Right lung (tissue), 10 donors: ENCODE results near the gene CDC26. TPM values are rescaled to one million over a fixed set of nuclear protein-coding genes. Genes with fewer than 3 reads are reported as not detected.

ENCODE experiments used
- DNase-seq, 2 donors: peaks; one replicate each; pipeline ENCODE4 v3.0.0-alpha.2; 2013
- long read RNA-seq, 8 donors: transcript quantifications; one replicate each; lab custom pipeline, GENCODE V29; 2026
- polyA plus RNA-seq, 5 donors: library from polyadenylated mRNA; unstranded; fragments of 120-200 nt; gene quantifications; one replicate each; pipeline versions ENCODE4 v1.2.1 to v1.2.3, GENCODE V29; 2013; ENCODE audit warnings: inconsistent platforms in 1 of 5, low replicate concordance in 1 of 5; ENCODE audit not compliant: insufficient read length in 5 of 5, insufficient read depth in 1 of 5

The CDC26 gene
- 10 to 100 TPM; 30.3 to 38.4 (median 34.8) TPM for polyA plus RNA-seq
- long read RNA-seq, donor 1, transcript CDC26-201 (4 exons, 872 nt), result major isoform, 52 of 57 reads
- long read RNA-seq, donor 1, partial matches to known transcripts, result 5 of 57 reads
- long read RNA-seq, donor 1, other reads (novel, unspliced or antisense), result 0 of 57 reads
- long read RNA-seq, donor 2, transcript CDC26-201 (4 exons, 872 nt), result major isoform, 42 of 42 reads
- long read RNA-seq, donor 2, partial matches to known transcripts, result 0 of 42 reads
- long read RNA-seq, donor 2, other reads (novel, unspliced or antisense), result 0 of 42 reads
- long read RNA-seq, donor 3, transcript CDC26-201 (4 exons, 872 nt), result major isoform, 37 of 50 reads
- long read RNA-seq, donor 3, partial matches to known transcripts, result 5 of 50 reads
- long read RNA-seq, donor 3, other reads (novel, unspliced or antisense), result 8 of 50 reads
- long read RNA-seq, donor 4, transcript CDC26-201 (4 exons, 872 nt), result major isoform, 13 of 58 reads
- long read RNA-seq, donor 4, partial matches to known transcripts, result 40 of 58 reads
- long read RNA-seq, donor 4, other reads (novel, unspliced or antisense), result 5 of 58 reads
- long read RNA-seq, donor 5, transcript CDC26-201 (4 exons, 872 nt), result major isoform, 54 of 171 reads
- long read RNA-seq, donor 5, partial matches to known transcripts, result 99 of 171 reads
- long read RNA-seq, donor 5, other reads (novel, unspliced or antisense), result 18 of 171 reads
- long read RNA-seq, donor 6, transcript CDC26-201 (4 exons, 872 nt), result major isoform, 35 of 50 reads
- long read RNA-seq, donor 6, partial matches to known transcripts, result 7 of 50 reads
- long read RNA-seq, donor 6, other reads (novel, unspliced or antisense), result 8 of 50 reads
- long read RNA-seq, donor 7, transcript CDC26-201 (4 exons, 872 nt), result major isoform, 29 of 29 reads
- long read RNA-seq, donor 7, partial matches to known transcripts, result 0 of 29 reads
- long read RNA-seq, donor 7, other reads (novel, unspliced or antisense), result 0 of 29 reads
- long read RNA-seq, donor 8, transcript CDC26-201 (4 exons, 872 nt), result major isoform, 12 of 12 reads
- long read RNA-seq, donor 8, partial matches to known transcripts, result 0 of 12 reads
- long read RNA-seq, donor 8, other reads (novel, unspliced or antisense), result 0 of 12 reads

DNA sequence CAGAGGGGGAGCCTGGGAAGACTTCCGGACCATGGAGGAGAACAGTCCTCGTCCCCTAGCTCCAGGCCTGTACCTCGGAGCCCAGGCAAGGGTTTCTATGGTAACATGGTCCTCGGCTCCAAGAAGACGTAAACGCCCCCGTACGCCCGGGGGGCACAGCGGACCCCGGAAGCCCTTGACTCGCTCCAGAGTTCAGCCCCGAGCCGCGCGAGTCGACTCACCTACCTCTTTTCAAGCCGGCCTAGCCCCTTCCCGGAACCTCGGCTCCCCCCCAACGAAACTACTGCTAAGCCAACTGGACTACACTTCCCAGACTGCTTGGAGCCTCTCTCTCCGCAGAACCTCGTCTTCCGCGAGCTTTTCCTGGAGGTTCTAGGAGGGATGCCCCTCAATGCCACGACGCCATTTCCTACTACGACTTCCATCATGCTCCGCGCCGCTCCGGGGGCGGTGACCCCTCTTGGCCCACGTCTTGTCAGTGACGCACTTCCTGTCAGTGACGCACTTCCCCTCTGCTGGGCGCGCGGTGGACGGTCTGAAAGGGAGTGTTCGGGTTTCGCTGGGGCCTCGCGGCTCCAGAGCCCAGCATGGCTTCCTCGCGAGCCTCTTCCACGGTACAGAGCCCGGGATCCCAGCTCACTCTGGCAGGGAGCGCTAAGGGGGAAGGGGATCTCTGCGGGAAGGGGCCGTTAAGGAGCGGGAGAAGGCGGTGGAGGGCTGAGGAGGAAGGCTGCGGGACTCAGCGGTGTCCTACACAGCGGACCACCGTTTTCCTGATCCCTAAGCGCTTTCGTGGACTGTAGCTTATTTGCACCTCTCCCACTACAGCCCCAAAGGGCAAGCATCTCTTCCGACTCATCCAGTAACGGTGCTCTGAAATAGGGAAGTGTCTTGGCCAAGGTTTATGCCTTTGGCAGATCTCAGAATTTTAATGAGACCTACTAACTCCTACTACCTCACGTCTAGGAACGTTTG lies at the start of gene CDC26, which contains the start of gene PRPF4:
Gene CDC26 (minus strand): TSS at position 416 of the 975 bp plus-strand sequence. CDS start 3,065 bp downstream, outside the sequence.
Gene PRPF4 (plus strand): TSS at position 502 of the 975 bp plus-strand sequence. CDS start 86 bp downstream, at position 588.
- peak; percentile 97 to 98 for DNase-seq

DNA sequence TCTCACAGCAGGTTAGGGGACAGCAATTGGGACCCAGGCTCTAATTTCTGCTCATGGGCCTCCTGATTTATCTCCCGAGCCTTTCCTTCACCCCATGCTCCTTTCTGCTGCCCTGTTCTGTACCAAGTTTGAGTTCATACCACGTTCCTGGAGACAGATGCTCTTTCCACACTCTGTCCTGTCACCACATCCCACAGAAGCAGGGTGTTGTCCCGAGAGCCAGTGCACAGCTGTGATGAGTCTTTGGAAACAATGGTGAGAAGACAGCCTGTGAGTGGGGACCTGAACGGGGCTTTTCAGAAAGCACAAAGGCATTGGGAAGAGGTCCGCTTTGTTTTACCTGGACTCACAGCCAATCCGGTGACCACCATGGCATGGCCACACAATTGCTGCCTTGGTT lies 47.3 kb upstream of the CDC26 start:
- no peak for DNase-seq

DNA sequence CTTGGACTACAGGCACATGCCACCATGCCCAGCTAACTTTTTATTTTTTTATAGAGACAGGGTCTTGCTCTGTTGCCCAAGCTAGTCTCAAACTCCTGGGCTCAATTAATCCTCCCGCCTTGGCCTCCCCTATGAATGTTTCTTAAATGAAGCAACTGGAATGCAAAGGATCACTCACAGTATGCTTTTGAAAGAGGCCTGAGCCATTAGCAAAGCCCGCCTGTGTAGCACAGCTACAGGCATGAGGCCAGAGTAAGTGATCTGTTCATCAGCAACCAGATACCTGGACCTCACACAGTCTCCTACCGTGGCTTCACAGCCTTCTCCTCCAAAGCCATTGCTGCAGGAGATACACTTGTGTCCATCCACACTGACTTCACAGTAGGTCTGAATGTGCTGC lies 44.7 kb upstream of the CDC26 start:
- DNase-seq, result no peak

DNA sequence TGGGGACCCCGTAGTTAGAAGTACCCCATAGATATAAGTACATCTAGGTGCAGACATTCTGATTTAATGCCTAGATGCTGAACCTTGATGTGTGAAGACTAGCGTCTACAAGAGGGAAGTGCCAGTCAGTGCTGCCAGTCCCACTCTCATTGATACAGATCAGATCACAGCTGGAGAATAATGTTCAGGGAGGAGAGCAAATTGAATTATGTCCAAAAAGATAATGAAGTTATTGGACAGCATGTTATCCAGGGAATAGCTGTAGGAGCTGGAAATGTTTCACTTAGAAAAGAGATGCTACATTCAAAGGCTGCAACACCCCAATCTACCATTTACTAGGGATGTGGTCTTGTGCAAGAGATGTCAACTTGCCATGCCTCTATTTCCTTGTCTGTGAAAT lies 43.7 kb upstream of the CDC26 start:
- no peak for DNase-seq

DNA sequence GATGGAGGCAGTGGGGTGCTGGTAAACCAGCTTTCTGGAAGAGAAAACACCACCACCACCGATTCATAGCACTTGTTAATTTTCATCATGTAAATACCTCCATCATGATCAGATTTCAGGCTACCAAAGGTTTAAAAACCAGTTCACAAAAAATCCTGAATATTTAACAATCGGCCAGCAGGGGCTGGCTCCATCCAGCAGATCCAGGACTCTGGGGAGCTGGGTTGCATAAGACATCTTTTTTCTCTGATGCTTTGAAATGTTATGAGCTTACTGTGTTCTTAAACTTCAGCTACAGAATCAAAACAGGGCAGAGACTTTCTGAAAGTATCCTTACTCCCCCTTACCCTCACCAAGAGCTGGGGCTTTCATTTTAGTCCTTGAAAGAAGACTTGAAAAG lies 42.4 kb upstream of the CDC26 start:
- no peak for DNase-seq

DNA sequence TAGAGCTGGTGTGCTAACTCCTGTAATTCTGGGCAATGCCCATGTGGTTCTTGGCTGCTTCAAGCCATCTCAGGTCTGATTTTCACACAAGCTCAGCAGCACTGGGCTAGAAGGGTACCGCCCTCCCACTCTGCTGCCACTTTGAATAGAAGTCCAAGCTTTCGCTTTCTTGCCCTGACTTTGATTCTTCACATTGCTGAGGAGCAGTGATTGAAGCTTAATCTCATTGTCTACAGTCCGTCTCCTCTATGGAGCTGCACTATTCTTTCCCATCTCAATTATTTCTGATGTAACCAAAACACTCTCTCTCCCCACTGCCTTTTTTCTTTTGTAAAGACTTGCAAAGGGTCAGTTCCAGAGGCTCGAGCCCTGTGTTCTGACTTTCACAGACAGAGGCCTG lies 40.7 kb upstream of the CDC26 start:
- DNase-seq, result no peak

DNA sequence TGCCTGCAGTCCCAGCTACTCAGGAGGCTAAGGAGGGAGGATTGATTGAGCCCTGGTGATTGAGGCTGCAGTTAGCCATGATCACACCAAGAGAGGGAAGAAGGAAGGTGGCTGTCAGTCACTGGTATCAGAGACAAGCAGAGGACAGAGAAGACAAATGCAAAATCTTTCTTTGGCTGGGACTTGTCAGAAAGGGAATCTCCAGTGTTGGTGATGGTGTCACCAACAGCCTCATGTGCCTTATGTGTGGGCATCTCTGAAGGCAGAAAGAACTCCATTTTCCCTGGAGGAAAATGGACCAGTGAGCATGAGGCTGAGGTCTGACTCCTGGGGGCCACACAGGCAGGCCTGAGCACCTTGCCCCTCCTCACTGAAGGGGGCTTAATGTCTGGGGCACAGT lies 39.9 kb upstream of the CDC26 start:
- DNase-seq, result no peak

DNA sequence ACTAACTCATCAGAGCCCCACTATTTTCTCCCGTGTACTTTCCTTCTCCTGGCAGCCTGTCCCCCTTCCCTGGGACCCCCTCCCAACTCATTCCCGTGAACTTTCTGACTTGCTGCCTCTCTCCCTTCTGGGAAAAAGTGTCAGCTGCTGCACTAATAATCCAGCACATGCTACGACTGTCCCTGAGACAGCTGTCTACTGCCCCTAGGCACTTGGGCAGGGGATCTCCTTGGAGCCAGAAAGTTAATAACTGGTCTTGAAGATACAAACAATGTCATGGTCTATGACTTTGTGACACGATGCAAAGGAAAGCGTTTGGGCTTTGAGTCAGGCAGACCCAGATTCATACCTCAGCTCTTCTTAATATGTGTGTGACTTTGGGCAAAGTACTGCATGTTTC lies 37.9 kb upstream of the CDC26 start:
- DNase-seq, result no peak

DNA sequence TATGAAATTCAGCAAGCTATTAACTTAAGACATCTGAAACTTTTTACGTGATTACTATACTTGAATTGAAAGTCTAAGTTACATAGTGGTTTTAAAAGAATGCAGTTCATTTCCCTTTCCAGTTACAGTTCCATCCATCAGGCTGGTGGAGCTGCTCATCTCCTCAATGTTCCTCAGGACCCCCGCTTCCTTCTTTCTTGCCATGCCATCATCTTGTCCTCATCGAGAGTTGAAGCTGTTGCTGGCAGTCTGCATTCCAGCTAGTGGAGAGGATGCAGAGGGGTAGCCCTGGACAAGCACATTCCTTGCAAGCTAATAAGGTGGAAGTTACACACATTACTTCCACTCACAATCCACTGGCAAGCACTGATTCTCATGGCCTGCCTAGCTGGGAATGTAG lies 36.6 kb upstream of the CDC26 start:
- DNase-seq, result no peak

DNA sequence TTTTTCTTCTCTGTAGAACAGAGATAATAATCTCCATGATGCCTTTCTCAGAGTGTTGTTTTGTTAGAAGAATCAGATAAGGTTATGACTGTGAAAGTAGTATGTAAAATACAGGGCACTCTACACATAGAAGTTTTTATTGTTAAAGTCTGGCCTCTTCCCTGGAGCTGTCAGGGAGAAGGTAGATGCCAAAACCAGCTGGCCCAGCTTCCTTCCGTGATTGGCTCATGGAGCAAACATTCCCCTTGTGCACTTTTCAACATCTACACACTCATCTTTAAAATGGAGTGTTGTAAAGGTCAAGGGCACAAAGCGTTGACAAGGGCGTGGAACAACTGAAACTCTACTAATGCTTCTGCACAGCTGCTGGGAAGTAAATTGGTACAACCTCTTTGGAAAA lies 35.2 kb upstream of the CDC26 start:
- no peak for DNase-seq

DNA sequence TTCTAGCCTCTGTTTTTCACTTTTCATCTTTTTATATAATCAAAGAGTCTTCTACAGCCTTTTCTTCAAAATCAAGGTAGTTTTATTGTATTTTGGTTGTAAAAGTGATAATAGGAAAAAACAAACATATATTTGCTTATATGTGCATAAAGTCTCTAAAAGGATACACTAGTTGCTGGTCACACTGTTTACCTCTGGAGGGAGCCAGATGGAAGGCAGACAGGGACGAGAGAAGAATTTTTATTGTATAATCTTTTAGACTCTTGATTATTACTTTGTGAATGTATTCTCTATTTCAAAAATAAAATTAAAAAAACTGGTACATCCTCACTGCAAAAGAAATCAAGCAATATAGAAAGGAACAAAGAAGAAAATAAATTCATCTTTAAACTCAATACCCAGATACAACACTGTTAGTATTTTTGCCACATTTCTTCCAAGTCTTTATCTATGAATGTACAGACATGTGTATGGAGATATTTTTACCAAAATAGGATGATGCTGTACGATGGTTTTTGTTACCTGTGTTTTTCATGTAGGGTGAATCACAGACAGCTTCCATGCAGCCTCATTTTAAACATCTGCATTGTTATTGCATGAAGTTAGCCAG lies 33.9 kb upstream of the CDC26 start:
- peak in 1 of 2 donors; percentile 27 for DNase-seq

DNA sequence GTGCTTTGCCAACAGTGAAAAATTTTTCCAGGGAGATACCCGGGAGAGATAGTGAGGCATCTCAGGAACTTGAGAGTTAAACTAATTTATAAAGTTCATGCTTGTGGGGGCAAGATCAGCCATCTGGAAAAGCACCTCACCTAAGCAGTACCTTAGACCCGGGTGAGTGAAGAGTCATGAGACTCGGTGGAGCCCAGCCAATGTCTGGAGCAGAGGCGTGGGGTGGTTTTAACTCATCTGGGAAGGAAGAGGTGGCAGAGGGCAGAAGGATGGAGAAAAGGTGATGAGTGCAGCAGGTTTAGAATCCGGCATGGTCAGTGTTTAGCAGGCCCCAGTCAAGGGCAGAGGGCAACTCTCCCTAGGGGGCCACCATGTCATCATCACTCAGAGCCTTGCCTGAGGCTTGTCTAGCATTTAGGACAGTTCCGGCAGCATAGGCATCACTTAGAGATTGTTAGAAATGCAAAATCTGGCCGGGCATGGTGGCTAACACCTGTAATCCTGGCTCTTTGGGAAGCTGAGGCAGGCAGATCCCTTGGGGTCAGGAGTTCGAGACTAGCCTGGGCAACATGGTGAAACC lies 32.1 kb upstream of the CDC26 start:
- DNase-seq, result no peak

DNA sequence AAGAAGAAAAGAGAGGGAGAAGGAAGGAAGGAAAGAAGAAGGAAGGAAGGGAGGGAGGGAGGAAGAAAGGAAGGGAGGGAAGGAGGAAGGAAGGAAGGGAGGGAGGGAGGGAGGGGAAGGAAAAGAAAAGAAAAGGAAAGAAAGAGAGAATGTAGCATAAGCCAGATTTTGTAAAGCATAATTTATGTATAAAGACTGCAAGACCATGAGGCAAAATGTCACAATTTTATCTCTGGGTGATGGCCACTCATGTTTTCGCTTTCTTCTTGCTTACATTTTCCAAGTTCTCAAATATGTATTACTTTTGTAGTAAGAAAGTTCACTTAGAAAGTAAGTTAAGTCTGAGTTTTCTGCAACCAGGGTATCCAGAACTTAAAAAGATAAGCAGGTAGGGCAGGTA lies 31.2 kb upstream of the CDC26 start:
- DNase-seq, result no peak

DNA sequence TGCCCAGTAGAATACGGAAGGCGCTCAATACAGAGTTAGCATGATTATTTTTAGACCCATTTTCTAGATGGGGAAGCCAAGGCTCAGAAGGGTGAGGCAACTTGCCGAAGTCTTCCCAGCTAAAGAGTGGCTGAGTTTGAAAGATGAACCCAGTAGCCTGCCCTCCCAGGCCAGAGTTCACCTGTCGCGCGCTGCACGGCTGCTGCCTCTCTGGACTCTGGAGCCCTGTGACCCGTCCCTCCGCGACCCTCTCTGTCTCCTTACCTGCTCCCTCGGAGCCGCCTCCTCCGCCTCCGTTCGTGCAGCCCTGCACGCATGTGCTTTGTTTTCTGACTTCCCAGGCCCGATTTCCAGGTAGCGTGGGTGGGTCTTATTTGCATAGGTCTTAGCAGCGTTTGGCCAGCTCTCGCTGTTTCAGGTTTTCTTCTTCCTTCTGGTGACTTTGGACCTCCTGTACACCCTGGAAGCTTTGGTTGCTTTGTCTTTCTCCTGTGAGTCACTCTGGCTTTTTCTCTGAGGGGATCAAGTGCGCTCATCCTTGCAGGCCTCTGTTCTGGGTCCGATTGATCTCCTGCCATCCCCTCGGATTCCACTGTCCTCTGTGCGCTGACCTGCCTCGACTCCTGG lies 27.5 kb upstream of the CDC26 start, which contains the start of gene RNF183:
Gene RNF183 (minus strand): TSS at position 585 of the 627 bp plus-strand sequence. CDS start 5,192 bp downstream, outside the sequence.
- no peak for DNase-seq

DNA sequence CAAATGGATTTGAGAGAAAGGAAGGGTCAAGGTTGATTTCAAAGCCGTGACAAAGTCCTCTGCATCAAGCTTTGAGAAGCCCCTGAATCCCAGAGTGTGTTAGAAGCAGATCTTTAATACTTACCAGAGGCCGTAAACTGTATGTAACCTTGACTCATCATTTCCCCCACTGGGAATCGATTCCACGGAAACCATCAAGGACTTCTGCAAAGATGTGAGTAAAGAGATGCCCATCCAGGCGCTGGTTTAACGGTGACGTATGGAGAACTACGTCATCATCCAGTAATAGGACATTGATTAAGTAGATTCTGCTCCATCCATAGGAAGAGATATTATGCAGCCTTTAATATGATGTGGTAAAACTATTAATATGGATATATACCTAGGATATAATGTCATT lies 26.2 kb upstream of the CDC26 start:
- DNase-seq, result no peak

DNA sequence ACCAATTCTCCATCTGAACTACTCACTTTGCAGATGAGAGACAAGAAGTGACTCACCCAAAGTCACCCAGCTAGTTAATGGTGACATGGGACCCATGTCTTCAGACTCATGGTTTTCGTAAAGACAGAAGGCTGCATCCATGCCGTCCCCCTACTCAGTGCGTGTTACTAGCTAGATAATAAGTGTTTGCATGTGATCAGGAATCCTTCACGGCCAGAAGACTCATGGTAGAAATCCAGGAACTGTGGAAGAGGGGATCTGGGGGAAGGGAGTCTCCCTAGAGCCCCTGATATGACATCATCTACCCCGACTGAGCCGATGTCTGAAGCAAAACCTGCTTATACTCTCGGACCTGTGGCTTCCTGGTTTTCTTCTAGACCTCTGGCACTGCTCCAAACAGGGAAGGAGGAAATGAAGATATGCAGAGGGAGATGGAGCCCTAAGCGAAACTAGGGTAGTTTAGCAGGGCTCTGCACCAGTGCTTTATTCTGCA lies 24.5 kb upstream of the CDC26 start:
- peak; percentile 16 to 29 for DNase-seq

DNA sequence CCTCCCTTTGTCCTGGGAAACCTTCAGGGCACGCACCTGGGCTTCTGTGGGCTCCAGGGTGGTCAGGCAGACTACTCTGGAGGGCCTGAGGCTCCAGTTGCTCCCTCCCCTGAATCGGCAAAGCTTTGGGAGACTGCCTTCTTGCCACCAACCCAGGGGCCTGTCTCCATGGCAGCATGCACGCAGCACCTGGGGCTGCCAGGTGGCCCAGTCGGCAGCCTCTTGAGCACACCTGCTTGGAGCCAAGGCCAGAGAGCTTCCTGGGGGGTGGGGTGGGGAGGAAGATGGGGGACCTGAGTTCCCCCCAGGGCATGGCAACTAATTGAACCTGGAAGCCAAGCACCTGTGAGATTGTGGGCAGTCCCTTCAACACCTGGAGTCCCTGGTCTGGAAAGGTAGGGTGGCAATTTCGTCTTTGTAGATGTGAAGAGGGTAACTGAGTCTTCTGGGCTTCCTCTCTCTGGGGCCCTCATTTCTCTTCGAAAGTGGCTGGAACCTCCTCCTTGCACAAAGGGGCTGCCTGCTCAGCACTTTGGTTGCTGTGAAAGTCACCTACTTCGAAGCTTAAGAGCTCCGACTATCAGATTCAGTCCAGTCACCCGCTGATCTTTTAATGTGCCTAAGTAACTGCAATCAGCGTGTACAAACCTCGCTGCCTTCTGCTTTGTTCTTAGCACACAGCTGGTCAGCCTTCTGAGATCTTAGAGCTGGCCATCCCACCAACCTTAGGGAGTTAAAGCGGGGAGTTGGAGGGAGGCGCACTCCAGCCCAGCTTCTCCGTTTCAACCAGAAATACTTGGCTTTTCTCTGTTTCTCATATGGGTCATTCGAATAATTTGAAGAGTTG lies 23.8 kb upstream of the CDC26 start:
- no peak for DNase-seq

DNA sequence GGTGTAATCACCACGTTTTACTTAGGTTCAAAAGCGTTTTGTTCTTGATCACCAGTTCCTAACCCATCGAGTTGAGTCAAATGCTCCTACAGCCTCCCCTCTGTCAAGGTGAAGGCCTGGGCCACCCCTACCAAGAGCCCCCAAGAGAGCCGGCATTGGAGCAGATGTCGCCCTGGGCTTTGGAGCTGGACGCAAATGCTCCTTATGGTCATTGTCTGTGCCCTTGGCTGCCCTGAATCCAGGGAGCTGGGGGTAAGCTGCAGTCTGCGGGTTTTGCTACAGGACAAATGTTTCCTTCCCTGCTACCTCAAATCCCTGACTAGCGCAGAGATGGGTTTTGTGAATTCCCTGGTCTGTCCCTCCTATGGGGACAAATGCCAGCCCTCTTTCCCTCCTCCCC lies 22.9 kb upstream of the CDC26 start:
- no peak for DNase-seq
